ENCODE measurements around the gene ATM.

- TF ChIP-seq EZH2 (IDR thresholded peaks at IDR 0.05) (no peak), POLR2AphosphoS5 (IDR thresholded peaks at IDR 0.05; ENCODE audit: borderline replicate concordance, low read depth, low read length) (no peak)
Observed at GRCh38 chr11:108364159-108364558, 141.3 kb downstream of the ATM start.

Measured in SK-N-MC (cell line).